Left ventricle myocardium superior (tissue), 1 donor: ENCODE measurements around the gene POLR3H. TPM values are rescaled to one million over a fixed set of nuclear protein-coding genes. Genes with fewer than 3 reads are reported as not detected.

Experiments used
- ATAC-seq: fragments of 200-7000 bp; cut with Tn5 transposase; one replicate; pipeline ENCODE4 v1.9.1; 2020; ENCODE audit warnings: mild to moderate bottlenecking, moderate library complexity
- DNase-seq: peaks from one replicate; pipeline ENCODE4 v3.0.0-alpha.2; 2020
- intact Hi-C: fragments of 100-400 bp; cut with micrococcal nuclease; formaldehyde crosslinking; loops from one replicate; pipeline ENCODE4 v1.11.0; 2022
- total RNA-seq: library from RNA; stranded (reverse); fragmentation: NEBNext Ultra II Directional; extraction: Animal tissue kit (Norgen Biotek cat#: 25700); gene quantifications from one replicate; pipeline ENCODE4 v1.2.1, GENCODE V29; 2021
- donor health status: DM: no; HTN: yes; CAD: no; lungs with severe emphysema.

Gene POLR3H
- total RNA-seq, 1 donor from 2014 or later: 17.9 TPM

DNA sequence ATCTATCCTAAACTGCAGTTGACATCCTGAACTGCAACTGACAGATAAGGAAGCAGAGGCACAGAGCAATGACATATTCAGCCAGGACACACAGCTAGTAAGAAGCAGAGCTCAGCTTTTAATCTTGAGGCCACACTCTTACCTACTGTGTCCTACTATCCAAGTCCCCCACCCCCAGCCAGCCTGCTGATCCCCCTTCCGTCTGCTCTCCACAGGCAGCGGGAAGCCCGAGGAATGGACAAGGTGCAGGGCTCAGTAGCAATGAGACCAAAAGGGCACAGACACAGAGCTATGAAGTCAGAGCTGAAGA is 4.3 kb downstream of the POLR3H start:
- intact Hi-C loops: no loop called here
- no peak for ATAC-seq
- no peak for DNase-seq

DNA sequence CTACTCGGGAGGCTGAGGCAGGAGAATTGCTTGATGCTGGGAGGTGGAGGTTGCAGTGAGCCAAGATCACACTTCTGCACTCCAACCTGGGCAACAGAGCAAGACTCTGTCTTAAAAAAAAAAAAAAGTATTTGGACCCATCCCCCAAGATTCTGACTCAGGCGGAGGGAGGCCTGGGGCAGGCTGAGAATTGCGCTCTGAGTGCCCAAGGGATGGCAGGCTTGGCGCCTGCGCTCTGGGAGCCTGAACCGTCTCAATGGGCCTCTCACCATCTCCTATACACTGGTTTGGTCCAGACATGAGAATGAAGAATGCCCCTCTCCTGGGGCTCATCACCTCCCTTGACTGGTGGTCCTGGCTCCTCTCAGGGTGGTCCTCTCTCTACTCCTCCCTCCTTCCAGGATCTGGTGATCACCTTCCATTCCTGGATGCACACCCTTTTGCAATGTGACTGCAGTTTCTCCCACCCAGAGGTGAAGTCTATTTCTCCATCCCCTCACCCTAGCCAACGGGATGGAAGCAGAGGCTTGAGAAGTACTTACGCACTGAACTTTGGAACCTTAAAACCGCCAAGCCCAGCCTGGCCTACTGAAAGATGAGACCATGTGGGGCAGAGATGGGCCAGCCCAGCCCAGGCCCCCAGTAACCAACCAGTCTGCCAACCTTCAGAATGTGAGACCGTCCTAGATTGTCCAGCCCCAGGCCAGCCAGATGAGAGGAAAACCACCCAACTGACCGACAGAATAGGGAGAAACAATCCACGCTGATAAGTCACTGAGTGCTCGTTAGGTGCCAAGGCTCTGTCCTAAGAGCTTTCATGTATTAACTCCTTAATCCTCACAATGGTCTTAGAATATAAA is 4.9 kb downstream of the POLR3H start:
- intact Hi-C loops: no loop called here
- ATAC-seq (no peak), DNase-seq (no peak)

DNA sequence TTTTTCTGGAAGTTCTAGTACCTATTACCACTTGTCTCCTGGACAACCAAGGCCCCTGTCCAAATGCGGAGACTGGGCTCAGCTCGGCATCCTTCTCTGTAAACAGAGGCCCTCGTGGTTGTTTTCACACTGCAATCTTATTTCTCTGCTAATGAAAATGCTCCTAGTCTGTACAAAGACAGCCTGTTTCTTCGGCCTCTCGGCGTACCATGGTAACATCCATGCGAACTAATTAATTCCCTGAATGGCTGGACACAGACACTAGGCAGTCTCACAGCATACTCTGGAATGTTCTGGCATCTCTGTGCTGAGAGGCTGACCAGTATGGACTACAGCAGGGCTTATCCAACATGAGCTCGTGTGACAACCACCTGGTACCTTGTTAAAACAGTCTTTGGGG is 5.7 kb downstream of the POLR3H start:
- ATAC-seq (no peak), DNase-seq (no peak)
- intact Hi-C loops: no loop called here

- ATAC-seq: no peak
- intact Hi-C loops: no loop called here
- DNase-seq: no peak
These were observed 7.1 kb downstream of the POLR3H start for GRCh38 chr22:41537203-41537602.

- intact Hi-C loops: no loop called here
These were observed 9.0 kb downstream of the POLR3H start for GRCh38 chr22:41535244-41535643.

DNA sequence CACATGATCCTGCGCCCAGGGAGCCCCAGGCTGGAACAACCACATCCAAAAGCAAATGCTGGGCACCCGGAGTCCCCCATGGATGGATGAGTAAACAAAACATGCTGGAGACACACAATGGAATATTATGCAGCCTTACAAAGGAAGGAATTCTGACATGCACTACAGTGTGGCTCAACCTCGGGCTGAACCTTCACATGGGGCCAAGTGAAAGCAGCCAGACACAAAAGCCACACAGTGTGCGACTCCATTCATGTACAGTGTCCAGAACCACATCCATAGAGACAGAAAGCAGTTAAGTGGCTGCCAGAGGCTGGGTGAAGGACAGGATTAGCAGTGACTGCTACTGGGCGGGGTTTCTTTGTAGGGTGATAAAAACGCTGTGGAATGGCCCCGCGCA is 10.1 kb downstream of the POLR3H start:
- DNase-seq: no peak
- ATAC-seq: peak; percentile 23
- intact Hi-C loops: no loop called here

More at GRCh38 chr22:41535244-41535643, 9.0 kb downstream of the POLR3H start:
- ATAC-seq: no peak
- DNase-seq: no peak

DNA sequence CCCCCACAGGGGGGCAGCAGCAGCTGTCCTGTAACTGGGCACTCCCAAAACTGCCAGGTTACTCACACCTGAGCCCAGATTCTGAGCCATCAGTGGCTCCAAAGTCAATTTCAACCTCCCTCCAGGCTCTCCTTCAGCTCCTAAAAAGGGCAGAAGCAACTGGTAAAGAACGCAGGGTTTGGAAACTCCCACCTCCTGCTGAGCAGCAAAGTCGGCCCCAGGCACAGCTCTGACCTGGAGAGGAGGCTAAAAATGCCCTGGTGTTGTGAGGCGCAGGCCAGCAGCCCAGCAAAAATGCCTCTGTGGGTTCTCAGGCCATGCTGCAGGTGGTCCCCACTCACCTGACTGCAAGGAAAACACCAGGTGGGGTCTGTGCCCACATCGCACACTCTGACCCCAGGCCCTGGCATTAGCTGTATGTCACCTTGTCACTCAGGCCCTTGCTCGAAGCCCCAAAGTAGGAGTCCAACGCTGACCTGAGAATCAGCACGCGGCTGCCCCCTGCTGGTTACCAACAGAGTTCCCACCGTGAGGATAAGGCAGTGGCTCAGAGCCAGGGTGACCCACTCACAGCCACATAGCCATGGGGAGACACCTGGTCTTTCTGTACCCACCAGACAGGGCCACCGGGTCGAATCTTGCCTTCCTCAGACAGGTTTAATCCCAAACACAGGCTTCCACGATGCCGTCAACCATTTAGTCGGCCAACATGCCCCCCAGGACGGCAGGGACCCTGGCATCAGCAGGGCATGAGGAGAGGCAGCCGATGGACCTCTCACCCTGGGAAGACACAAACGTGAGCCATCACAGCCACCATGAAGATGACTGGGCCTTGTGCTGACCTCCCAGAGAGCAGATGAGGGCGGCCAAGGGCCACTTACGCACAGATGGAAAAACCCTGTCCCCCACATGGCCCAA is 11.1 kb downstream of the POLR3H start:
- intact Hi-C loops: no loop called here
- DNase-seq: peak; percentile 88
- ATAC-seq: peak; percentile 65

DNA sequence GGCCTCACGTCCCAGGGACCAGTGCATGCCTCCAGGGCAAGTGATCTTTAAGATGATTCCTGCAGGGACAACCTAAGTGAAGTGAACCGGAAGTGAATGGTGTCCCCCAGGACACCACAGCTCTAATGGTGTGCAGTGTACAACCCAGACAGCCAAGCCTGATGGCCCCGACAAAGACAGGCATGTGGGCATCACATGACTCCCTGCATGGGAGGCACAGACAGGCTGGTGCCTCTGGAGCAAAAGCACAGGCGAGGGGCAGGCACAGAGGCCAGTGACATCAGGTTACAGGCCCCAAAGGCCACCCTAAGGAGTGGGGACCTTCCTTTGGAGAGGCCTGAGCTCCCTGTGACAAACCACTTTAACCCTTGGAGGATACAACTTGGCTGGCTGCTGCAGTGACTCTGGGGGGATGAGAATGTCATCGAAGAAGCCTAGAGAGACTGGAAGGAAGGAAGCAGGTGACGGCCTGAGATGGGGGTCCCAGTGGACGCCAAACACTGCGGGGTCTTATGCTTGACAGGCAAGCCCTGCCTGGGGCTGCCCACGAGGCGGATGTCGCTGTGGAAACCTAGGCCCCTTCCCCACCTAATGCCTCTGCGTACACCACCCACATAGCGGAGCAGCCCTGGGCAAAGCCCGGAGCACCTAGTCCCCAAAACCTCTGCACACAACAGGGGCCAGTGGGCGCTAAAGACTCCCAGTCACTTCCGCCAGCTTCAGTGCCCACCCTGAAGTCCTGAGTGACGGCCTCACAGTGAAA is 12.4 kb downstream of the POLR3H start:
- DNase-seq (no peak), ATAC-seq (peak; percentile 17)
- intact Hi-C loops: no loop called here

DNA sequence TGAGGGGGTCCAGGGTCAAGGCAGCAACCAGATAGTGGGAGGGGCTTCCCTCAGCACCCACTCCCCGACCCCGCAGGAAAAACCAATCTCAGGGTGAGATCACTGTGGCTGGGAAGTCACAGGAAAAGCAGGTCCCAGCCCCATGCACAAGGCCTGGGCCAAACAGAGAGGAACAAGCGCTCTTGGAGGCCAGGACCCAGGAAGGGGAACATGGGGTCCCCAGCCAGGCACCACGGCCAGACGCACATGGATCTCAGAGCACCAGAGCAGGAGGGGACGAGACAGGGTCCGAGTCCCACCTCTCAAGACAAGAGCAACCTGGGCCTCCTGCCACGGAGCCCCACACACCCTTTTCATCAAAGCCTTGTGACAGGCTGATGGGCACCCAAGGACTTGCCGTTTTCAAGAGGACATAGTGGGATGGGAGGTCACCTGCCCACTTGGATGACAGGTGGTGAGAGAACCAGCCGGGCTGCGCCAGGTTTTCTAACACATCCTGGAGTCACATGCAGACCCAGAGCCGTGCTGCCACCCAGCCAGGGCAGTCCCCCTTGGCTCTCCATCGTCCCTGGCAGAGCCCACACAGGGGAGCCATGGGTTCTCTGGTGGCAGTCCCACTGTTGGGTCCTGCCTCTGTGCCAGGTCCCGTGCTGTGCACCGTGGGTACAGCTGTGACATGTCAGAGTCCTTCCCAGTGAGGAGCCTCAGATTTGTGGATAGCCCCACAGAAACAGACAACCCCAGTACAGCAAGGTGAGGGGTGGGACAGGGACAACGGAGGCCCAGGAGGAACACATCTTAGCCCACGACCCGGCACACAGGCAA is 13.2 kb downstream of the POLR3H start:
- DNase-seq: peak; percentile 48
- ATAC-seq: peak; percentile 4
- intact Hi-C loops: no loop called here

DNA sequence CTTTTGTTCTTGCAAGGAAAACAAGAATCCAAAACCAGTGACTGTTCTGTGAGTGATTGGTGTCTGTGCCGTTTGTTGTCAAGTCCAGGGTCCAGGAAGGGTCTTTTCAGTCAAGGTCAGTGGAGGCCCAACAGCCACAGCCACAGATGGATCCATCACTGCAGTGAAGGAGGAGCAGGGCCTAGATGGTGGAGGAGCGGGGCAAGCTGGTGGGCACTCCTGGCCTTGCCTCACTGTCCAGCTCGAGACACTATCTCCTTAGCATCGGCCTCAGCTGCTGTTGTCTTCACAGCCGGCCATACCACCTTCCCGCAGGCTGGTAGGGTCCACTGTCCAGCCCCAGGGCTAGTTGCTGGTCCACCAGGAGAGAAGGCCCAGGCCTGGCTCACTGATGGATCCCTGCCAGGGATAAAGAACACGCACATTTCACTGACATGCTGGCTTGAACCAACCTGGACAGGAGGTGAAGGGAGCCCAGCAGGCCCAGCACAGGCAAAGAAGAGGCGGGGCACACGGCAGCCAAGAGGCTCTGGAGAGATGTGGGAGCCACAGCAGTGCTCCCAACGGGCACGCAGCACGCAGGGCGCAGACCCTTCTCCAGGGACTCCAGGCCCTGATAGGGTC is 15.2 kb downstream of the POLR3H start:
- ATAC-seq (no peak), DNase-seq (no peak)
- intact Hi-C loops: loop anchor here (5.0 kb wide), 1 partner anchor 127 kb away; no protein-coding TSS in a partner anchor

DNA sequence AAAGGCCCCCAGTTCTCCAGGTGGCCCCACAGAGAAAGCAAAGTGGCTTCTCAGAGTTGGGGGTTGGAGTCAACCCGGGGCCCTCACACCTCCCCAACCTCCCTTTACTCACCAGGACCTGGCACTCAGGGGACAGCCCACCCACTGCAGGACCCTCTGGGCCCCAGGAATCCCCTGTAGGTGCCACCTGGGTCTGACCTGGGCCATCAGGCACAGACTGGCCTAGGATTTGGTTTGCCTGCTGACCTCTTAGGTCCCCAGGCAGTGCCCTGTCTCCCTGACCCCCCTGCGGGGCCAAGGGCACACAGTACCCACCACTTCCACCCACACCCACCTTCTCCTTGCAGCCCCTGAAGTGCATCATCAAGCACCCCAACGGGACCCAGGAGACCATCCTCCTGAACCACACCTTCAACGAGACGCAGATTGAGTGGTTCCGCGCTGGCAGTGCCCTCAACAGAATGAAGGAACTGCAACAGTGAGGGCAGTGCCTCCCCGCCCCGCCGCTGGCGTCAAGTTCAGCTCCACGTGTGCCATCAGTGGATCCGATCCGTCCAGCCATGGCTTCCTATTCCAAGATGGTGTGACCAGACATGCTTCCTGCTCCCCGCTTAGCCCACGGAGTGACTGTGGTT is 16.0 kb downstream of the POLR3H start:
- DNase-seq (no peak), ATAC-seq (no peak)
- intact Hi-C loops: loop anchor here (5.0 kb wide), 1 partner anchor 126 kb away; no protein-coding TSS in a partner anchor

GRCh38 chr22:41526830-41527799 is 17.2 kb downstream of the POLR3H start:
- peak; percentile 10 for ATAC-seq
- intact Hi-C loops: loop anchor here (5.0 kb wide), 1 partner anchor 125 kb away; no protein-coding TSS in a partner anchor

GRCh38 chr22:41526226-41526829 is 17.9 kb downstream of the POLR3H start:
- intact Hi-C loops: loop anchor here (5.0 kb wide), 1 partner anchor 124 kb away; no protein-coding TSS in a partner anchor
- DNase-seq: no peak
- no peak for ATAC-seq

More at GRCh38 chr22:41526830-41527799, 17.2 kb downstream of the POLR3H start:
- peak; percentile 67 for DNase-seq

DNA sequence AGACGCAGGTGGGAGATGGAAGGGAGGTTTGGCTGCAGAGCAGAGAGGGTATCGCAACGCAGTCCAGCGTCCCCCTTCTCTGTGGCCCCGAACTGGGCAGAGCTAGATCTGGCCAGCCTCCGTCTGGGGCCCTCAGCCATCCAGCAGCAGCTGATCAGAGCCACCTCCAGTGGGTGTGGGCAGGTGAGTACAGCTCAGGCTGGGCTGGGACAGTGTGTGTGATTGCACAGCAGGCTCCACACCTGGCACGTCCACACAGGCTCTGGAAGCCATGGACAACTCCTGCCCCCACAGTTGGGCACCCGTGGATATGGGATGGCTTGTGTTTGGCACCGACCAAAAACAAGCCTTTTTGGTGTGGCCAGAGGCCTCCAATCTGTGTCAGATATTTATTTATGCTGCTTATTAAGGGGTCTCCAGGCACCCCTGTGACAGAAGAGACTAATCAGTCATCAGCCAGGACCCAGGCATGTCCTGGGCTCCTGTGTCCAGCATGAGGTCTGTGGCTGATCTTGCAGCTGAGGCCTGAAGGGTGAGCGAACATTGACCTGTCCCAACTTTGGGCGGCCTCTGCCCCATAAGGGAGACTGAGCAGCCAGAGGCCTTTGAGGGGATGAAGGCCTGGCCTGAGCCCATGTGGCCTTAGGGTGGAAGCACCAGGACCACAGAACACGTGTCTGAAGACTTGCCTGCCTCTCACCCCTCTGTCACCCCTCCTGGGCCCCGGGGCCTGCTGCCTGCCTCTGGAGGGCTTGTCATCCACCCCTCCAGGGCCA is 18.6 kb downstream of the POLR3H start:
- DNase-seq (no peak), ATAC-seq (no peak)
- intact Hi-C loops: loop anchor here (5.0 kb wide), 1 partner anchor 123 kb away; no protein-coding TSS in a partner anchor

GRCh38 chr22:41524809-41525449 is 19.3 kb downstream of the POLR3H start:
- DNase-seq (peak; percentile 56), ATAC-seq (no peak)
- intact Hi-C loops: loop anchor here (5.0 kb wide), 1 partner anchor 123 kb away; no protein-coding TSS in a partner anchor
